Type B pancreatic cell (in vitro differentiated cells): ENCODE measurements around the gene MBD6. TPM values are rescaled to one million over a fixed set of nuclear protein-coding genes. Genes with fewer than 3 reads are reported as not detected.

Source experiments
- DNase-seq: peaks from one replicate; pipeline ENCODE4 v3.0.0; 2021; ENCODE audit warnings: mixed read lengths; ENCODE audit not compliant: unreplicated experiment; ENCODE audit errors: extremely low spot score
- H3K27ac Mint-ChIP-seq: 2 replicates; pipeline ENCODE4 v1.8.0; 2021; ENCODE audit warnings: mild to moderate bottlenecking, mixed read lengths
- H3K27me3 Mint-ChIP-seq: 2 replicates; pipeline ENCODE4 v1.8.0; 2021; ENCODE audit warnings: mixed read lengths
- H3K36me3 Mint-ChIP-seq: 2 replicates; pipeline ENCODE4 v1.8.0; 2021; ENCODE audit warnings: mixed read lengths
- H3K4me1 Mint-ChIP-seq: one replicate; pipeline ENCODE4 v1.8.0; 2021; ENCODE audit warnings: mixed read lengths; ENCODE audit not compliant: unreplicated experiment
- H3K4me3 Mint-ChIP-seq: 2 replicates; pipeline ENCODE4 v1.8.0; 2021; ENCODE audit warnings: mild to moderate bottlenecking, mixed read lengths
- H3K9me3 Mint-ChIP-seq: 2 replicates; pipeline ENCODE4 v1.8.0; 2021; ENCODE audit warnings: mixed read lengths
- CTCF ChIP-seq: fragments of 200-600 bp; sonication (generic); conservative IDR thresholded peaks from 2 replicates; pipeline ENCODE4 v1.5.0; 2021; ENCODE audit warnings: antibody characterized with exemption, mild to moderate bottlenecking
- total RNA-seq: library from RNA; stranded (reverse); gene quantifications from 2 replicates; pipeline ENCODE4 v1.2.1, GENCODE V29; 2021; ENCODE audit warnings: low replicate concordance

Gene MBD6
- total RNA-seq, 1 donor from 2014 or later: 94.7 TPM

GRCh38 chr12:57552306-57552651, 29.7 kb downstream of the MBD6 start:
- DNase-seq: no peak
- no peak overlapping the region for H3K27ac Mint-ChIP-seq
- H3K4me3 Mint-ChIP-seq: no peak overlapping the region
- TF ChIP-seq CTCF: no peak
- H3K36me3 Mint-ChIP-seq: no peaks in the 10 kb centered on the region
- H3K9me3 Mint-ChIP-seq: no peaks in the 10 kb centered on the region
- H3K4me1 Mint-ChIP-seq: peaks cover 13% of the 10 kb centered on the region
- H3K27me3 Mint-ChIP-seq: peaks cover 68% of the 10 kb centered on the region

- no peak for TF ChIP-seq CTCF
- no peak overlapping the region for H3K4me3 Mint-ChIP-seq
- no peaks in the 10 kb centered on the region for H3K9me3 Mint-ChIP-seq
- peaks cover 12% of the 10 kb centered on the region for H3K4me1 Mint-ChIP-seq
- H3K36me3 Mint-ChIP-seq: no peaks in the 10 kb centered on the region
- H3K27ac Mint-ChIP-seq: no peak overlapping the region
- DNase-seq: no peak
- peaks cover 62% of the 10 kb centered on the region for H3K27me3 Mint-ChIP-seq
These were observed 30.2 kb downstream of the MBD6 start for GRCh38 chr12:57552835-57553313.

- H3K27ac Mint-ChIP-seq: no peak overlapping the region
- peaks cover 12% of the 10 kb centered on the region for H3K4me1 Mint-ChIP-seq
- no peak overlapping the region for H3K4me3 Mint-ChIP-seq
- peaks cover 56% of the 10 kb centered on the region for H3K27me3 Mint-ChIP-seq
- no peak for TF ChIP-seq CTCF
- H3K9me3 Mint-ChIP-seq: no peaks in the 10 kb centered on the region
- no peaks in the 10 kb centered on the region for H3K36me3 Mint-ChIP-seq
- no peak for DNase-seq
These were observed 30.9 kb downstream of the MBD6 start for GRCh38 chr12:57553343-57554202.

GRCh38 chr12:57554453-57554852, 31.8 kb downstream of the MBD6 start:
- TF ChIP-seq CTCF: no peak
- DNase-seq: no peak
- no peaks in the 10 kb centered on the region for H3K36me3 Mint-ChIP-seq
- peaks cover 47% of the 10 kb centered on the region for H3K27me3 Mint-ChIP-seq
- H3K4me1 Mint-ChIP-seq: peaks cover 12% of the 10 kb centered on the region
- no peaks in the 10 kb centered on the region for H3K9me3 Mint-ChIP-seq
- no peak overlapping the region for H3K27ac Mint-ChIP-seq
- H3K4me3 Mint-ChIP-seq: no peak overlapping the region

- no peaks in the 10 kb centered on the region for H3K36me3 Mint-ChIP-seq
- H3K27ac Mint-ChIP-seq: no peak overlapping the region
- peaks cover 46% of the 10 kb centered on the region for H3K27me3 Mint-ChIP-seq
- H3K4me1 Mint-ChIP-seq: peaks cover 12% of the 10 kb centered on the region
- H3K9me3 Mint-ChIP-seq: no peaks in the 10 kb centered on the region
- TF ChIP-seq CTCF: no peak
- no peak overlapping the region for H3K4me3 Mint-ChIP-seq
- DNase-seq: no peak
These were observed 32.3 kb downstream of the MBD6 start for GRCh38 chr12:57554897-57555296.
